Astrocyte (in vitro differentiated cells and primary cell): ENCODE measurements around the gene NOTCH2. TPM values are rescaled to one million over a fixed set of nuclear protein-coding genes. Genes with fewer than 3 reads are reported as not detected.

Source experiments
- DNase-seq: peaks from one replicate; pipeline ENCODE4 v3.0.0-alpha.2; 2010; ENCODE audit warnings: low read depth
- FAIRE-seq: peaks from 2 replicates; lab custom pipeline; 2011; peaks lifted over from hg19 to GRCh38; lab: Jason Lieb, UNC
- H2AFZ ChIP-seq: 2 replicates; pipeline ENCODE4 v1.6.0; 2012; ENCODE audit warnings: low read depth, low read length, inconsistent platforms
- H3K27ac ChIP-seq: 2 replicates; pipeline ENCODE4 v1.5.1; 2011; ENCODE audit warnings: low read depth, low read length, inconsistent platforms
- H3K27me3 ChIP-seq: 2 replicates; pipeline ENCODE4 v1.6.0; 2011; ENCODE audit warnings: low read length, inconsistent platforms; ENCODE audit not compliant: insufficient read depth
- H3K36me3 ChIP-seq: 2 replicates; pipeline ENCODE4 v1.5.1; 2011; ENCODE audit warnings: low read length, inconsistent platforms; ENCODE audit not compliant: insufficient read depth
- H3K4me1 ChIP-seq: 2 replicates; pipeline ENCODE4 v1.5.1; 2011; ENCODE audit warnings: low read length, inconsistent platforms; ENCODE audit not compliant: insufficient read depth
- H3K4me2 ChIP-seq: 2 replicates; pipeline ENCODE4 v1.6.0; 2012; ENCODE audit warnings: low read length, inconsistent platforms
- H3K4me3 ChIP-seq: 2 replicates; pipeline ENCODE4 v1.5.1; 2011; ENCODE audit warnings: low read depth, mild to moderate bottlenecking, low read length, inconsistent platforms; ENCODE audit not compliant: insufficient read depth
- H3K79me2 ChIP-seq: 2 replicates; pipeline ENCODE4 v1.6.0; 2012; ENCODE audit warnings: mild to moderate bottlenecking, low read length, inconsistent platforms; ENCODE audit not compliant: insufficient read depth
- H3K9ac ChIP-seq: 2 replicates; pipeline ENCODE4 v1.6.0; 2012; ENCODE audit warnings: mild to moderate bottlenecking, low read length, inconsistent platforms
- H3K9me3 ChIP-seq: 2 replicates; pipeline ENCODE4 v1.5.1; 2012; ENCODE audit warnings: low read depth, mild to moderate bottlenecking, low read length, inconsistent platforms; ENCODE audit not compliant: insufficient read depth
- H4K20me1 ChIP-seq: 2 replicates; pipeline ENCODE4 v1.6.0; 2012; ENCODE audit warnings: low read length, inconsistent platforms; ENCODE audit not compliant: insufficient read depth
- H3K27ac Mint-ChIP-seq: one replicate; pipeline ENCODE4 v1.8.0; 2021; ENCODE audit warnings: mild to moderate bottlenecking, mixed read lengths; ENCODE audit not compliant: unreplicated experiment
- H3K27me3 Mint-ChIP-seq: one replicate; pipeline ENCODE4 v1.8.0; 2021; ENCODE audit warnings: low read depth, mixed read lengths; ENCODE audit not compliant: unreplicated experiment
- H3K36me3 Mint-ChIP-seq: one replicate; pipeline ENCODE4 v1.8.0; 2021; ENCODE audit warnings: low read depth, mixed read lengths; ENCODE audit not compliant: unreplicated experiment
- H3K4me1 Mint-ChIP-seq: one replicate; pipeline ENCODE4 v1.8.0; 2021; ENCODE audit warnings: low read depth, mixed read lengths; ENCODE audit not compliant: unreplicated experiment
- H3K4me3 Mint-ChIP-seq: one replicate; pipeline ENCODE4 v1.8.0; 2021; ENCODE audit warnings: mild to moderate bottlenecking, moderate library complexity, mixed read lengths; ENCODE audit not compliant: unreplicated experiment
- H3K9me3 Mint-ChIP-seq: one replicate; pipeline ENCODE4 v1.8.0; 2021; ENCODE audit warnings: mild to moderate bottlenecking, mixed read lengths; ENCODE audit not compliant: unreplicated experiment
- CTCF ChIP-seq: IDR thresholded peaks from 2 replicates; pipeline ENCODE4 v1.5.1; 2011; ENCODE audit warnings: low read depth, mild to moderate bottlenecking, inconsistent platforms, low read length, moderate library complexity; ENCODE audit not compliant: insufficient read depth
- EZH2 ChIP-seq: IDR thresholded peaks from 2 replicates; pipeline ENCODE4 v1.6.1; 2012; ENCODE audit warnings: mild to moderate bottlenecking, low read length, inconsistent platforms; ENCODE audit not compliant: insufficient read depth
- total RNA-seq: library from RNA; stranded (reverse); gene quantifications from 2 replicates; pipeline ENCODE4 v1.2.1, GENCODE V29; 2021

Gene NOTCH2
- total RNA-seq, 1 donor from 2014 or later, result 194 TPM

DNA sequence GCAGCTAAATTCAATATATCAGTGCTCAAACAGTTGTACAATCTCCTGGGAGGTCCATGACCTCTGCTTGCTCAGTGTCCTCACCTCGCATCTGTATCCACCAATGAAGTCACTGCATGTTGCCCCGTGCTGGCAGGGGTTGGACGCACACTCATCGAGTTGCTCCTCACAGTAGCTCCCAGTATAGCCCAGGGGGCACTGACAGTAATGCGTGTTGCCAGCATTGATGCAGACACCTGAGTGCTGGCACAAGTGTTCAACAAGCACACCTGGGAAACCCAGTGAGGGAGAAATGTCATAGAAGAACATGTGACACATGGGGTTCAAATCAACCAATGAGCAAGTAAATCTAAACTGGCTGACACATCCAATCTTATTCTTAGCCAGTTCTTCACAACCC, 132.3 kb downstream of the NOTCH2 start:
- peaks cover 57% of the 10 kb centered on the region for H3K36me3 ChIP-seq
- H3K36me3 Mint-ChIP-seq, result peaks cover 59% of the 10 kb centered on the region

DNA sequence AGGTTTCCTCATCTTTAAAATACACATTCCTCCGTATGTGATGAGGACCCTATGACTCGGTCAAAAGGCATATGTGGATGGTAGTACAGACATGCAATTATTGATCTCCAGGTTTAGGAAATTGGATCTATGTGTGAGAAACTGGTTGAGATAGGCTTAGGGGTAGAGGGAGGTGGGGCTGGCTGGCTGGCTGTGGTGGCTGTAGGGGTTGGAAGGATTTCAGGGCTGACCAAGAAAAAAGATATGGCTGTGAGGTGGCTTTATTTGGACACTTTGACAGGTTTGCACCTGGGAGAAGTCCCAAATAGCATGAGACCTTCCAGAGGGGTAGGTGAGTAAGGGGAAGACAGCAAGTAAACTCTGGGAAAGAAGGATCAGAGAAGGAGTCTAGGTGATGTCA, 133.5 kb downstream of the NOTCH2 start:
- no peak overlapping the region for H3K4me3 ChIP-seq
- H3K4me3 Mint-ChIP-seq, result no peak overlapping the region
- H3K27me3 Mint-ChIP-seq, result no peaks in the 10 kb centered on the region
- H3K27ac ChIP-seq, result no peak overlapping the region
- no peak overlapping the region for H3K4me2 ChIP-seq
- H3K9me3 ChIP-seq, result no peaks in the 10 kb centered on the region
- no peaks in the 10 kb centered on the region for H3K9me3 Mint-ChIP-seq
- no peaks in the 10 kb centered on the region for H3K4me1 ChIP-seq
- H2AFZ ChIP-seq, result no peak overlapping the region
- FAIRE-seq (no peak), DNase-seq (no peak)
- no peak overlapping the region for H3K27ac Mint-ChIP-seq
- peaks cover 51% of the 10 kb centered on the region for H3K36me3 Mint-ChIP-seq
- peaks cover 4% of the 10 kb centered on the region for H4K20me1 ChIP-seq
- no peak for TF ChIP-seq CTCF
- TF ChIP-seq EZH2, result no peak
- peaks cover 4% of the 10 kb centered on the region for H3K4me1 Mint-ChIP-seq
- no peaks in the 10 kb centered on the region for H3K79me2 ChIP-seq
- peaks cover 53% of the 10 kb centered on the region for H3K36me3 ChIP-seq
- H3K27me3 ChIP-seq, result no peaks in the 10 kb centered on the region
- no peak overlapping the region for H3K9ac ChIP-seq

More for the DNA sequence above, 132.3 kb downstream of the NOTCH2 start:
- Mint-ChIP-seq H3K4me3 (no peak overlapping the region), H3K27me3 (no peaks in the 10 kb centered on the region), H3K27ac (no peak overlapping the region), H3K4me1 (peaks cover 4% of the 10 kb centered on the region), H3K9me3 (no peaks in the 10 kb centered on the region)
- Histone ChIP-seq H3K9me3 (no peaks in the 10 kb centered on the region), H3K4me1 (no peaks in the 10 kb centered on the region), H2AFZ (no peak overlapping the region), H3K27ac (no peak overlapping the region), H3K79me2 (peaks cover 5% of the 10 kb centered on the region), H3K4me2 (no peak overlapping the region), H4K20me1 (peaks cover 4% of the 10 kb centered on the region), H3K27me3 (no peaks in the 10 kb centered on the region), H3K4me3 (no peak overlapping the region), H3K9ac (no peak overlapping the region)
- no peak for FAIRE-seq
- TF ChIP-seq CTCF (no peak), EZH2 (no peak)
- DNase-seq, result no peak

GRCh38 chr1:119935373-119935772, 134.1 kb downstream of the NOTCH2 start:
- H3K4me1 Mint-ChIP-seq, result peaks cover 4% of the 10 kb centered on the region
- no peak for FAIRE-seq
- no peaks in the 10 kb centered on the region for H3K79me2 ChIP-seq

More at GRCh38 chr1:119935373-119935772, 134.1 kb downstream of the NOTCH2 start:
- no peaks in the 10 kb centered on the region for H3K9me3 Mint-ChIP-seq
- peaks cover 49% of the 10 kb centered on the region for H3K36me3 Mint-ChIP-seq
- no peak overlapping the region for H3K4me3 Mint-ChIP-seq
- no peaks in the 10 kb centered on the region for H3K27me3 Mint-ChIP-seq
- TF ChIP-seq CTCF (no peak), EZH2 (no peak)
- Histone ChIP-seq H2AFZ (no peak overlapping the region), H3K4me2 (no peak overlapping the region), H3K36me3 (peaks cover 50% of the 10 kb centered on the region), H3K4me3 (no peak overlapping the region), H3K27me3 (no peaks in the 10 kb centered on the region), H3K27ac (no peak overlapping the region), H3K4me1 (no peaks in the 10 kb centered on the region), H3K9me3 (no peaks in the 10 kb centered on the region), H4K20me1 (no peaks in the 10 kb centered on the region), H3K9ac (no peak overlapping the region)
- H3K27ac Mint-ChIP-seq, result peak overlapping the region; percentile 43
- DNase-seq, result no peak
